Thymus (tissue), 11 donors: ENCODE results near the gene ING3. TPM values are rescaled to one million over a fixed set of nuclear protein-coding genes. Genes with fewer than 3 reads are reported as not detected.
A peak's percentile ranks its signal among the peaks of the same experiment; 100 is the strongest.

Source experiments
- DNase-seq, 9 donors: peaks; one replicate each; pipeline ENCODE4 v3.0.0-alpha.2; 2013; ENCODE audit warnings: low spot score in 9 of 9, low read depth in 6 of 9, missing footprints in 1 of 9
- H3K27ac ChIP-seq, 2 donors: one replicate each; pipeline ENCODE4 v1.5.1; 2013; ENCODE audit warnings: control low read depth in 1 of 2, low read depth in 1 of 2, low read length in 1 of 2, mild to moderate bottlenecking in 1 of 2, moderate library complexity in 1 of 2
- H3K27me3 ChIP-seq, 2 donors: one replicate each; pipeline ENCODE4 v1.5.1; 2013; ENCODE audit warnings: low read length in 1 of 2; ENCODE audit not compliant: control insufficient read depth in 2 of 2, insufficient read depth in 1 of 2
- H3K36me3 ChIP-seq, 2 donors: one replicate each; pipeline ENCODE4 v1.5.1; 2013; ENCODE audit warnings: low read length in 1 of 2, mild to moderate bottlenecking in 1 of 2, moderate library complexity in 1 of 2; ENCODE audit not compliant: control insufficient read depth in 2 of 2, insufficient read depth in 2 of 2
- H3K4me1 ChIP-seq, 2 donors: one replicate each; pipeline ENCODE4 v1.5.1; 2013; ENCODE audit warnings: low read length in 2 of 2; ENCODE audit not compliant: control insufficient read depth in 2 of 2, insufficient read depth in 2 of 2
- H3K4me3 ChIP-seq, 2 donors: one replicate each; pipeline ENCODE4 v1.5.1; 2013; ENCODE audit warnings: low read length in 2 of 2, control low read depth in 1 of 2, mild to moderate bottlenecking in 1 of 2
- H3K9me3 ChIP-seq, 2 donors: one replicate each; pipeline ENCODE4 v1.5.1; 2013; ENCODE audit warnings: low read length in 1 of 2, mild to moderate bottlenecking in 1 of 2; ENCODE audit not compliant: control insufficient read depth in 2 of 2, insufficient read depth in 1 of 2
- WGBS: extraction: QIAGEN DNeasy Blood & Tissue Kit; methylation state at CpG from one replicate; pipeline ENCODE4 v1.1.7; 2013; 5-methylcytosine and 5-hydroxymethylcytosine counted together
- polyA plus RNA-seq: library from polyadenylated mRNA; stranded (reverse); fragments of 200-250 nt; gene quantifications from one replicate; pipeline ENCODE4 v1.2.3, GENCODE V29; 2013
- total RNA-seq: library from RNA; stranded (reverse); fragments of 120-200 nt; gene quantifications from one replicate; pipeline ENCODE4 v1.2.4, GENCODE V29; 2013
- donor health status: healthy.

The ING3 gene
- total and polyA plus RNA-seq, 2 donors: 16.4 to 27.2 TPM

- Histone ChIP-seq H3K4me3 (no peak overlapping the region), H3K9me3 (no peaks in the 10 kb centered on the region), H3K36me3 (no peaks in the 10 kb centered on the region), H3K4me1 (no peaks in the 10 kb centered on the region), H3K27me3 (no peaks in the 10 kb centered on the region), H3K27ac (no peak overlapping the region)
- 81% methylated on average over 2 of the region's 2 CpGs for WGBS
- no peak for DNase-seq
Measured at GRCh38 chr7:120924837-120925236, 25.7 kb upstream of the ING3 start.

- WGBS: 92% methylated on average over 5 of the region's 5 CpGs
- no peaks in the 10 kb centered on the region for H3K27me3 ChIP-seq
- no peaks in the 10 kb centered on the region for H3K4me1 ChIP-seq
- H3K27ac ChIP-seq: no peak overlapping the region
- no peak for DNase-seq
- H3K9me3 ChIP-seq: no peaks in the 10 kb centered on the region
- no peaks in the 10 kb centered on the region for H3K36me3 ChIP-seq
- H3K4me3 ChIP-seq: no peak overlapping the region
Measured at GRCh38 chr7:120925392-120925791, 25.2 kb upstream of the ING3 start.

DNA sequence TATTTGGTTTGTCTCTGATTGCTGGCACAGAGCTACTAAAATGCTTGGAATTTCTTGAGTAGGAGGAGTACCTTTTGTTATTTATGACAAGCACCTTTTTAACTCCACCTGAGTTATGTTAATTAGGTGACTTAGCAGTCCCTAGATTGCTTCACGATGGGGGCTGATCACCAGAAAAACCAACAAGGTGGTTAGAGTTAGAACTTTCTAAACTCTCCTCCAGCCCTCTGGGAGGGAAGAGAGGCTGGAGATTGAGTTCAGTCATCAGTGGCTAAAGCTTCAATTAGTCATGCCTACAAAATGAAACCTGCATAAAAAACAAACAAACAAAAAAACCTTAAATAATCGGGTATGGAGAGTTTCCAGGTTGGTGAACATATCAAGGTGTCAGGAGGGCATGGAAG is 23.6 kb upstream of the ING3 start:
- Histone ChIP-seq H3K27ac (no peak overlapping the region), H3K9me3 (no peaks in the 10 kb centered on the region), H3K4me3 (no peak overlapping the region), H3K27me3 (no peaks in the 10 kb centered on the region), H3K4me1 (no peaks in the 10 kb centered on the region), H3K36me3 (no peaks in the 10 kb centered on the region)
- DNase-seq: no peak
- 70% methylated on average over 2 of the region's 2 CpGs for WGBS

DNA sequence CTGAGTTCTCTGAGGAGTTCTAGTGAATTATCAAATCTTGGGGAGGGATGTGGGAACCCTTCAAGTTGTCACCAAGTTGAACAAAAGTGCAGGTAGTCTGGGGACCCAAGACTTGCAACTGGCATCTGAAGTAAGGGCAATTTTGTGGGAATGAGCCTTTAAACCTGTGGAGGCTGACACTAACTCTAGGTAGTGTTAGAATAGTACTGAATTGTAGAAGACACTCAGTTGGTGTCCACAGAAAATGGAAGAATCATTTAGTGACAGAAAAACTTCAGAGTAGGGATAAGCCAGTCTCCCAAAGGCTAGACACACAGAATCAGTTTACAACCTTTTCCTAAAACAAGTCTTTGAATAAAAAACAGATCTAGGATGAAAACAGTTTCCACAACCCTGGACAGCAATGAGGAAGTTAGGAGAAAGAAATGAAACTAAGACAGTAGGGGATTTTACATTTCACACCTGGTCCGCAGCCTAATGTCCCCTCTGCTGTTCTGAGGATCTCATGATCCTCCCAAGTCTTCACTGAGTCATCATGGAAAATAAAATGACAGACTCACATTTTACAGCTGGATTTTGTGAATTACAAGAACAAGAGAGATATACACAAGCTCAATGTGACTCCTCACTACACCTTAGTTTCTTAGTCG is 23.0 kb upstream of the ING3 start:
- no peak overlapping the region for H3K4me3 ChIP-seq
- 94% methylated on average over 2 of the region's 2 CpGs for WGBS
- no peak overlapping the region for H3K27ac ChIP-seq
- no peaks in the 10 kb centered on the region for H3K4me1 ChIP-seq
- H3K36me3 ChIP-seq: no peaks in the 10 kb centered on the region
- H3K27me3 ChIP-seq: no peaks in the 10 kb centered on the region
- H3K9me3 ChIP-seq: no peaks in the 10 kb centered on the region
- DNase-seq: peak in 1 of 9 donors; percentile 9

DNA sequence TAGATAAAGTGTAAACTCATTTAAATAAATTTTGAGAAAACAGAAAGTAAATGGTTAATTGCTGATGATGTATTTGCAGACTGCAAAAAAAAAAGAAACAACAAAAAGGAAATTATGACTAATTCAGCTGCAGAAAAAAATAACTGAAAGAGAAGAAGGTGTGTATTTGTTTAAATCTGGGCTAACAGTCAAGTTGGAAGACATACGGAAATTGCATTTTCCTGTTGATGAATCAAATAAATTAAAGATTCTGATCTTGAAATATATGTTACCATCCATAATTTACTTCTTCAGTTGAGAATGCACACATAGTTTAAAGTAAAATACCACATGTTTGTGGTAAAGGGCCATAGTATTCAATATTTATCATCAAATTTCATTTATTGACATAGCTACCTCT is 19.3 kb upstream of the ING3 start:
- no peaks in the 10 kb centered on the region for H3K27me3 ChIP-seq
- DNase-seq: no peak
- H3K27ac ChIP-seq: no peak overlapping the region
- H3K9me3 ChIP-seq: no peaks in the 10 kb centered on the region
- no peaks in the 10 kb centered on the region for H3K36me3 ChIP-seq
- H3K4me1 ChIP-seq: no peaks in the 10 kb centered on the region
- H3K4me3 ChIP-seq: no peak overlapping the region
- WGBS: 87% methylated on average over 1 of the region's 1 CpG

- no peak for DNase-seq
- no peaks in the 10 kb centered on the region for H3K36me3 ChIP-seq
- no peak overlapping the region for H3K27ac ChIP-seq
- H3K4me1 ChIP-seq: no peaks in the 10 kb centered on the region
- no peak overlapping the region for H3K4me3 ChIP-seq
- no peaks in the 10 kb centered on the region for H3K27me3 ChIP-seq
- no peaks in the 10 kb centered on the region for H3K9me3 ChIP-seq
- WGBS: 95% methylated on average over 1 of the region's 1 CpG
Measured at GRCh38 chr7:120933475-120933874, 17.1 kb upstream of the ING3 start.

- Histone ChIP-seq H3K4me1 (no peaks in the 10 kb centered on the region), H3K36me3 (no peaks in the 10 kb centered on the region), H3K9me3 (no peaks in the 10 kb centered on the region), H3K27ac (no peak overlapping the region), H3K27me3 (peaks cover 2 to 3% of the 10 kb centered on the region in 2 donors), H3K4me3 (no peak overlapping the region)
- 98% methylated on average over 3 of the region's 3 CpGs for WGBS
- DNase-seq: no peak
Measured at GRCh38 chr7:120939345-120939744, 11.2 kb upstream of the ING3 start.

DNA sequence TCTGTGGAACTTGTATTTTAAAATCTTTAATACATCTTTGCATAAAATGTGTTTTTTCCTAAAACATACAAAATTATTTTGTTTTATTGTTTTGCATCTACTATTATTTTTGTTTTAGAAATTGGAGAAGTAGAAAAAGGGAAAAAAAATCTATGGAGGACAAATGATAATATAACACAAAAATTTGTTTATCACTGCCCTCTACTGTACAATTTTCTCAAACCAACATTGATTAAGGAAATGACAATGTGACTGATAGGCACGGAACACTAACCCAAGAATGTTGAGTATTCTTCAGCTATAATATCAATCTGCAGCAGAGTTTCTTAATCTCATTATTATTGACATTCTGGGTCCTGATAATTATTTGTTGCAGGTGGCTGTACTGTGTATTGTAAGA is 9.5 kb upstream of the ING3 start:
- WGBS: 21% methylated on average over 1 of the region's 1 CpG
- H3K4me1 ChIP-seq: no peaks in the 10 kb centered on the region
- no peaks in the 10 kb centered on the region for H3K36me3 ChIP-seq
- H3K4me3 ChIP-seq: no peak overlapping the region
- H3K27ac ChIP-seq: no peak overlapping the region
- no peak for DNase-seq
- peaks cover 2 to 3% of the 10 kb centered on the region in 2 donors for H3K27me3 ChIP-seq
- no peaks in the 10 kb centered on the region for H3K9me3 ChIP-seq

DNA sequence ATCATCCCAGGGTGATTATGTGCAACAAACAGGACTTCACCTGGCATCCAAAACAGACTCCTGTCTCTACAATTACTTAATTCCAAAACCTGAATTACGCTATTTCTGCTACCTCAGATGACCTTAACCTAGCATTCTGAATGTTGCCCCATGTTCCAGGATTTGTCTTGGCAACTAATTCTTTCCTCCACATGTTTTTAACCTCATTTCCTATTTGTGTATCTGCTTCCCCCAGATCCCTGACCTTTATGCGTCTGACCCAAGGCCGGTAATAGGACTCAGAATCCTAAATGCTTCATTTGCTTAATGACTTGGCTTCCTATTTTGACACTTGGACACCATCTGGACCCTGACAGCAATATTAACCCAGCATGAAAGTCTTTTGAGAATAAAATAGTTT is 8.7 kb upstream of the ING3 start:
- 70% methylated on average over 3 of the region's 3 CpGs for WGBS
- H3K9me3 ChIP-seq: no peaks in the 10 kb centered on the region
- H3K36me3 ChIP-seq: no peaks in the 10 kb centered on the region
- H3K27ac ChIP-seq: no peak overlapping the region
- no peak for DNase-seq
- no peak overlapping the region for H3K4me3 ChIP-seq
- no peaks in the 10 kb centered on the region for H3K4me1 ChIP-seq
- H3K27me3 ChIP-seq: peaks cover 2 to 3% of the 10 kb centered on the region in 2 donors
